Measurements from ENCODE around the gene HDAC11.
A peak's percentile ranks its signal among the peaks of the same experiment; 100 is the strongest.
"Not testable (repeated sequence)": the region's sequence is repeated elsewhere in the genome, so short reads cannot be mapped to it uniquely, and the experiment has no call there.

The HDAC11 gene, protein sequence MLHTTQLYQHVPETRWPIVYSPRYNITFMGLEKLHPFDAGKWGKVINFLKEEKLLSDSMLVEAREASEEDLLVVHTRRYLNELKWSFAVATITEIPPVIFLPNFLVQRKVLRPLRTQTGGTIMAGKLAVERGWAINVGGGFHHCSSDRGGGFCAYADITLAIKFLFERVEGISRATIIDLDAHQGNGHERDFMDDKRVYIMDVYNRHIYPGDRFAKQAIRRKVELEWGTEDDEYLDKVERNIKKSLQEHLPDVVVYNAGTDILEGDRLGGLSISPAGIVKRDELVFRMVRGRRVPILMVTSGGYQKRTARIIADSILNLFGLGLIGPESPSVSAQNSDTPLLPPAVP

DNA sequence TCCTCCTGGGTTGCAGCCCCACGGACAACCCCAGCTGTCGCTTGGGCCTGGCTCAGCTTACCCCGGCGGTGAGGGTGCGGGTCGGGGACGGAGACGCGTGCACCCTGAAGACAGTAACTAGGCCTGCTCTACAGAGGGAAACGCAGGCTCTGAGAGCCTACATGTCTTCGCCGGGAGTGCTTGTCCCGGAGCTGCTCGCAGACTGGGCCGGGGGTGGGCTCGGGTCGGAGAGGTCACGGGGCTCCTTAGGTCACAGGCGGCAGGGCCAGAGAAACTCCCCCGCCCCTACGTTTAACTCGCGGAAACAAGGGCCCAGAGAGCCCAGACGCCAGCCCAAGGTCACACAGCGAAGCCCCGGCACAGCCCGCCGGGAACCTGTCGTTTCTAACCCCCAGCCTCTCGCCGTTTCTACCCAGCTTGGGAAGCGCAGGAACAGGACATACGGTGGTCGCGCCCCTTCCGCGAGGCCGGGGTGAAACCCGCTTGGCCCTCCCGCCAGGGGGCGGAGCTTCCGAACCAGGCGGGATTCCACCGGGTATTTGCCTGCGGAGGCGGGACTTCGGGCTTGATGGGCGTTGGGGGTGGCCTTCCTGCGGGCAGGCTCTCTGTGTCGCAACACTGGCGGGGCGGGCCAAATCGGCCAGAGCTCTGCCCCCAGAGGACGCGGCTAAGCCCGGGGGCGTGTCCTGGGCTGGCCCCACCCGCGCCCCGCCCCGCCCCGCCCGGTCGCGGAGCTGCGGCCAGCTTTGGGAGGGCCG lies at the start of gene HDAC11:
TSS of gene HDAC11 (plus strand) at position 725 of the 758 bp plus-strand sequence. CDS start 42 bp downstream, outside the sequence.
- Histone ChIP-seq H3K36me3 (replicated peaks) (no peaks in the 10 kb centered on the region), H3K4me3 (ENCODE audit: low read depth, low read length) (peak within 1 kb of the TSS; percentile 73), H3K27ac (peak within 1 kb of the TSS; percentile 55), H3K27me3 (replicated peaks) (no peaks in the 10 kb centered on the region)
- TF ChIP-seq, protein P1, sequence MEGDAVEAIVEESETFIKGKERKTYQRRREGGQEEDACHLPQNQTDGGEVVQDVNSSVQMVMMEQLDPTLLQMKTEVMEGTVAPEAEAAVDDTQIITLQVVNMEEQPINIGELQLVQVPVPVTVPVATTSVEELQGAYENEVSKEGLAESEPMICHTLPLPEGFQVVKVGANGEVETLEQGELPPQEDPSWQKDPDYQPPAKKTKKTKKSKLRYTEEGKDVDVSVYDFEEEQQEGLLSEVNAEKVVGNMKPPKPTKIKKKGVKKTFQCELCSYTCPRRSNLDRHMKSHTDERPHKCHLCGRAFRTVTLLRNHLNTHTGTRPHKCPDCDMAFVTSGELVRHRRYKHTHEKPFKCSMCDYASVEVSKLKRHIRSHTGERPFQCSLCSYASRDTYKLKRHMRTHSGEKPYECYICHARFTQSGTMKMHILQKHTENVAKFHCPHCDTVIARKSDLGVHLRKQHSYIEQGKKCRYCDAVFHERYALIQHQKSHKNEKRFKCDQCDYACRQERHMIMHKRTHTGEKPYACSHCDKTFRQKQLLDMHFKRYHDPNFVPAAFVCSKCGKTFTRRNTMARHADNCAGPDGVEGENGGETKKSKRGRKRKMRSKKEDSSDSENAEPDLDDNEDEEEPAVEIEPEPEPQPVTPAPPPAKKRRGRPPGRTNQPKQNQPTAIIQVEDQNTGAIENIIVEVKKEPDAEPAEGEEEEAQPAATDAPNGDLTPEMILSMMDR (IDR thresholded peaks at IDR 0.05; ENCODE audit: low read depth, low read length, missing control alignments): peak; percentile 24
- DNase-seq: peak; percentile 95
- in situ Hi-C loops (cut with HindIII; ENCODE audit: low pct_ligation_motif_present, low sequenced_read_pairs): no loop called here

- H3K36me3 ChIP-seq (replicated peaks); H3K4me3 ChIP-seq (ENCODE audit: low read depth, low read length); H3K27ac ChIP-seq; in situ Hi-C loops (cut with HindIII; ENCODE audit: low pct_ligation_motif_present, low sequenced_read_pairs); DNase-seq; H3K27me3 ChIP-seq (replicated peaks): not testable (repeated sequence)
Observed at GRCh38 chr3:13430411-13430875, 49.7 kb upstream of the HDAC11 start.

GRCh38 chr3:13432093-13432492 lies 48.0 kb upstream of the HDAC11 start:
- TF ChIP-seq, protein P1 (IDR thresholded peaks at IDR 0.05; ENCODE audit: low read depth, low read length, missing control alignments): no peak
- no peaks in the 10 kb centered on the region for H3K36me3 ChIP-seq (replicated peaks)
- DNase-seq: no peak
- H3K27me3 ChIP-seq (replicated peaks): no peaks in the 10 kb centered on the region
- in situ Hi-C loops (cut with HindIII; ENCODE audit: low pct_ligation_motif_present, low sequenced_read_pairs): no loop called here
- no peak overlapping the region for H3K27ac ChIP-seq
- H3K4me3 ChIP-seq (ENCODE audit: low read depth, low read length): no peak overlapping the region

GRCh38 chr3:13433912-13434311 lies 46.2 kb upstream of the HDAC11 start:
- DNase-seq: no peak
- H3K36me3 ChIP-seq (replicated peaks): no peaks in the 10 kb centered on the region
- no peak overlapping the region for H3K27ac ChIP-seq
- in situ Hi-C loops (cut with HindIII; ENCODE audit: low pct_ligation_motif_present, low sequenced_read_pairs): no loop called here
- H3K4me3 ChIP-seq (ENCODE audit: low read depth, low read length): no peak overlapping the region
- TF ChIP-seq, protein P1 (IDR thresholded peaks at IDR 0.05; ENCODE audit: low read depth, low read length, missing control alignments): no peak
- no peaks in the 10 kb centered on the region for H3K27me3 ChIP-seq (replicated peaks)

DNA sequence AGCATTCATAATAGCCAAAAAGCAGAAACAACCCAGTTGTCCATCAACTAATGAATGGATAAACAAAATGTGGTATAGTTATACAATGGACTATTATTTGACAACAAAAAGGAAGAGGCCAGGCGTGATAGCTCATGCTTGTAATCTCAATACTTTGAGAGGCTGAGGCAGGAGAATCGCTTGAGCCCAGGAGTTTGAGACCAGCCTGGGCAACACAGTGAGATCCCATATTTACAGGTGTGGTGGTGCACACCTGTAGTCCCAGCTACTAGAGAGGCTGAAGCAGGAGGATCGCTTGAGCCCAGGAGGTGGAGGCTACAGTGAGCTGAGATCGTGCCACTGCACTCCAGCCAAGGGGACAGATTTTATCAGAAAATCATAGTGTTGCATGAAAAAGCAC lies 43.9 kb upstream of the HDAC11 start:
- H3K36me3 ChIP-seq (replicated peaks); H3K27me3 ChIP-seq (replicated peaks); H3K27ac ChIP-seq; in situ Hi-C loops (cut with HindIII; ENCODE audit: low pct_ligation_motif_present, low sequenced_read_pairs); DNase-seq; H3K4me3 ChIP-seq (ENCODE audit: low read depth, low read length): not testable (repeated sequence)

GRCh38 chr3:13440204-13440817 lies 39.8 kb upstream of the HDAC11 start:
- Histone ChIP-seq H3K27ac (no peak overlapping the region), H3K36me3 (replicated peaks) (no peaks in the 10 kb centered on the region), H3K4me3 (ENCODE audit: low read depth, low read length) (no peak overlapping the region), H3K27me3 (replicated peaks) (no peaks in the 10 kb centered on the region)
- in situ Hi-C loops (cut with HindIII; ENCODE audit: low pct_ligation_motif_present, low sequenced_read_pairs): no loop called here
- TF ChIP-seq, protein P1 (IDR thresholded peaks at IDR 0.05; ENCODE audit: low read depth, low read length, missing control alignments): no peak
- no peak for DNase-seq

GRCh38 chr3:13442882-13443281 lies 37.2 kb upstream of the HDAC11 start:
- H3K36me3 ChIP-seq (replicated peaks); DNase-seq; H3K27me3 ChIP-seq (replicated peaks); in situ Hi-C loops (cut with HindIII; ENCODE audit: low pct_ligation_motif_present, low sequenced_read_pairs); H3K27ac ChIP-seq; H3K4me3 ChIP-seq (ENCODE audit: low read depth, low read length): not testable (repeated sequence)

Measured in brain microvascular endothelial cell (primary cell).